ENCODE data around the gene ACOT6. TPM values are rescaled to one million over a fixed set of nuclear protein-coding genes. Genes with fewer than 3 reads are reported as not detected.
"Not testable (repeated sequence)": the region's sequence is repeated elsewhere in the genome, so short reads cannot be mapped to it uniquely, and the experiment has no call there.

ACOT6 gene
- total RNA-seq, 3 donors from 2014 or later: 0.16 TPM; not detected in 2

DNA sequence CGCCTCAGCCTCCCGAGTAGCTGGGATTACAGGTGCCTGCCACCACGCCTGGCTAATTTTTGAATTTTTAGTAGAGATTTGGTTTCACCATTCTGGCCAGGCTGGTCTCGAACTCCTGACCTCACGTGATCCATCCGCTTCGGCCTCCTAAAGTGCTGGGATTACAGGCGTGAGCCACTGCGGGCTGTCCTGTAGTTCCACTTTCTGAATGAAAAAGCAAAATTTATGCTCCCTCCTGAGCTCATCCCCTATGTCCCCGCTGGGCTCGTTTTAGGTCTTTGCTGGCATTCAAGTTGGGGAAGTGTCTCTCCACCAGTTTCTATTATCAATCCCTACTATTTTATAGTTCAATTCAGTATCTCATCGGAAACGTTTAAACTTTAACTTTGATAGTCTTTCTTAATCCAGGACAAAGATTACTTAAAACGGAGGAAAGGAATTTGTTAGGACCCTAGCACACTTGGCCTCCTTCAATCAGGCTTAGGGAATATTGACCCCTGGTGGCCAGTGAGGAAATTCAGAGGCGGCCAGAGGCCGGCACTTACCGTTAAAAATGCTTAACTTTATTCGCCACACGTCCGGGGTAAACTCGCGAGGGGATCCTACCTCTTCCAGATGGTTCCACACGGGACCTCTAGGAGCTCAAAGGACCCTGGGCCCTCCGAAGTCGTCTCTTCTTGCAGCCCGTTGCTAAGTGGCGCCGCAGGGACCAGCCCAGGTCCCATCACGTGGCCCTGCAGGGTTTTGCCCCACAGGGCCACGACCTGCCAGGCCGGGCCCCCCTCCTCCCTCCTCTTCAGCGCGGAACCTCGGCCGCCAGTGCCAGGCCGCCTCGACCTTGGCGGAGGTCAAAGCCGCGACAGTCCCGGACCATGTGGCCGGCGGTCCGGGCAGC is 21.0 kb downstream of the ACOT6 start:
- Histone ChIP-seq H3K27me3 (no peaks in the 10 kb centered on the region), H3K4me1 (no peaks in the 10 kb centered on the region), H3K4me3 (peak overlapping the region; percentile 55 to 83 (median 64)), H3K36me3 (no peaks in the 10 kb centered on the region), H3K27ac (no peak overlapping the region), H3K9me3 (no peaks in the 10 kb centered on the region)
- DNase-seq (ENCODE audit: low spot score in 2 of 2): peak; percentile 32 to 54
- intact Hi-C loops (cut with DNase I; ENCODE audit: low total_unique reads): no loop called here
- no peak for TF ChIP-seq POLR2A (IDR thresholded peaks at IDR 0.05)
- TF ChIP-seq, protein P1, sequence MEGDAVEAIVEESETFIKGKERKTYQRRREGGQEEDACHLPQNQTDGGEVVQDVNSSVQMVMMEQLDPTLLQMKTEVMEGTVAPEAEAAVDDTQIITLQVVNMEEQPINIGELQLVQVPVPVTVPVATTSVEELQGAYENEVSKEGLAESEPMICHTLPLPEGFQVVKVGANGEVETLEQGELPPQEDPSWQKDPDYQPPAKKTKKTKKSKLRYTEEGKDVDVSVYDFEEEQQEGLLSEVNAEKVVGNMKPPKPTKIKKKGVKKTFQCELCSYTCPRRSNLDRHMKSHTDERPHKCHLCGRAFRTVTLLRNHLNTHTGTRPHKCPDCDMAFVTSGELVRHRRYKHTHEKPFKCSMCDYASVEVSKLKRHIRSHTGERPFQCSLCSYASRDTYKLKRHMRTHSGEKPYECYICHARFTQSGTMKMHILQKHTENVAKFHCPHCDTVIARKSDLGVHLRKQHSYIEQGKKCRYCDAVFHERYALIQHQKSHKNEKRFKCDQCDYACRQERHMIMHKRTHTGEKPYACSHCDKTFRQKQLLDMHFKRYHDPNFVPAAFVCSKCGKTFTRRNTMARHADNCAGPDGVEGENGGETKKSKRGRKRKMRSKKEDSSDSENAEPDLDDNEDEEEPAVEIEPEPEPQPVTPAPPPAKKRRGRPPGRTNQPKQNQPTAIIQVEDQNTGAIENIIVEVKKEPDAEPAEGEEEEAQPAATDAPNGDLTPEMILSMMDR (IDR thresholded peaks at IDR 0.05): peak; percentile 82 to 87 (median 87)
- TF ChIP-seq POLR2AphosphoS5 (IDR thresholded peaks at IDR 0.05): no peak

DNA sequence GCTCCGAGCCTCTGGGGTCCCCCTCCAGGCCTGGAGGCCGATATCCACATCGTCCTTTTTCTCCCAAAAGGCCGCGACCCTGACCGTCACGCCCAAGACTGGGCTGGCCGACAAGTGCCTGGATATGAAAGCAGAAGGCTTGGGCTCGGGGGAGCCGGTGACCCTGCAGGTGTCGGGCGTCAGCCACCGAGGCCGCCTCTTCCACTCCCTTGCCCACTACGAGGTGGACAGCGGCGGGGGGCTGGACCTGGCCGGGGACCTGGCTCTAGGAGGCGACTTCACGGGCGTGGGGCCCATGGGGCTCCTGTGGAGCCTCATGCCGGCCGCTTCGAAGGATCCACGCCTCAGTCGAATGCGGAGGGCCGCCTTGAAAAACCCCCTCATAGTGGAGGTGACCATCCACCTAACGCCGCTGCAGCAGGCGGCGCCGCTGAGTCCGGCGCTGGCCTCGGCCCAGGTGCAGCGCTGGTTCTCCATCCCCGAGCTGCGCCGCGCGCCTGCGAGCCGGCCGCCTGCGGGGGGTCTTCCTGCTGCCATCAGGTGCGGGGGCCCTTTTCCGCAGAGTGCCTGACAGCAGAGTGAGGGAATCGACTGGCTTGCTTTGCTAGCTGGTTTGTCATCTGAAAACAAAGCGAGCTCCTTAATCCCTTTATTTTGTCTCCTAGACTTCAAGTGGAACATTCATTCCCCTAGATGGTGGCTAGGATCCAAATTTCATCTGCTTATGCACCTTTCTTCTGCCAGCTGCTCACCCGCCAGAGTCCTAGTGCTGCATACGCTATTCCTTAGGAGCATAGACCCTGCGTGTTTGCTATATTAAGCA is 21.9 kb downstream of the ACOT6 start:
- DNase-seq (ENCODE audit: low spot score in 2 of 2): no peak
- H3K4me3 ChIP-seq: peak overlapping the region; percentile 55 to 83 (median 64)
- H3K4me1 ChIP-seq: no peaks in the 10 kb centered on the region
- no peak overlapping the region for H3K27ac ChIP-seq
- intact Hi-C loops (cut with DNase I; ENCODE audit: low total_unique reads): no loop called here
- no peak for TF ChIP-seq POLR2A (IDR thresholded peaks at IDR 0.05)
- TF ChIP-seq, protein P1 (IDR thresholded peaks at IDR 0.05): no peak
- TF ChIP-seq POLR2AphosphoS5 (IDR thresholded peaks at IDR 0.05): no peak
- no peaks in the 10 kb centered on the region for H3K27me3 ChIP-seq
- no peaks in the 10 kb centered on the region for H3K9me3 ChIP-seq
- no peaks in the 10 kb centered on the region for H3K36me3 ChIP-seq

DNA sequence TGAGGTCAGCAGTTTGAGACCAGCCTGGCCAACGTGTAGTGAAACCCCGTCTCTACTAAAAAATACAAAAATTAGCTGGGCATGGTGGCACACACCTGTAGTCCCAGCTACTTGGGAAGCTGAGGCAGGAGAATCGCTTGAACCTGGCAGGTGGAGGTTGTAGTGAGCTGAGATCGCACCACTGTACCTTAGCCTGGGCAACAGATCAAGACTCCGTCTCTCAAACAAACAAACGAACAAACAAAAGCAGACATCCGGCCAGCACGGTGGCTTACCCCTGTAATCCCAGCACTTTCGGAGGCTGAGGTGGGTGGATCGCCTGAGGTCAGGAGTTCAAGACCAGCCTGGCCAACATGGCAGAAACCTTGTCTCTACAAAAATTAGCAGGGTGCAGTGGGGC is 24.0 kb downstream of the ACOT6 start:
- H3K27me3 ChIP-seq; intact Hi-C loops (cut with DNase I; ENCODE audit: low total_unique reads): not testable (repeated sequence)

DNA sequence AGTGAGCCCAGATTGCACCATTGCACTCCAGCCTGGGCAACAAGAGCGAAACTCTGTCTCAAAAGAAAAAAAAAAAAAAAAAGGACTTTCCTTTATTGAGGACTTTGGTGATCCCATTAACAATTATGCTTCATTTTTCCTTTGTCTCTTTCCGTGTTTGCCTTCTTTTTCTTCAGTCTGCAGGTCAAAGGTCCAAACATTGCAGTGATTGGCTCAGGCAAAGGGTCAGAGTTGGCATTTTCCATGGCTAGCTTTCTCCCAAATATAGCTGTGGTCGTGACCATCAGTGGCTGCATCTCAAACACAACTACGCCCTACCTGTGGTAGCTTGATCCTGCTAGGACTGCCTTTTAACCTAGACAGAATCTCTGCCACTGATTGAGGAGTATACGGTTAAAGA is 25.5 kb downstream of the ACOT6 start:
- TF ChIP-seq POLR2A (IDR thresholded peaks at IDR 0.05) (no peak), POLR2AphosphoS5 (IDR thresholded peaks at IDR 0.05) (no peak)
- TF ChIP-seq, protein P1 (IDR thresholded peaks at IDR 0.05): no peak
- no peaks in the 10 kb centered on the region for H3K36me3 ChIP-seq
- no peaks in the 10 kb centered on the region for H3K27me3 ChIP-seq
- no peaks in the 10 kb centered on the region for H3K9me3 ChIP-seq
- no peaks in the 10 kb centered on the region for H3K4me1 ChIP-seq
- no peak overlapping the region for H3K27ac ChIP-seq
- H3K4me3 ChIP-seq: no peak overlapping the region
- intact Hi-C loops (cut with DNase I; ENCODE audit: low total_unique reads): no loop called here
- DNase-seq (ENCODE audit: low spot score in 2 of 2): no peak

More for the DNA sequence above, 24.0 kb downstream of the ACOT6 start:
- DNase-seq (ENCODE audit: low spot score in 2 of 2); H3K36me3 ChIP-seq; H3K27ac ChIP-seq; H3K4me3 ChIP-seq; H3K4me1 ChIP-seq; H3K9me3 ChIP-seq: not testable (repeated sequence)

DNA sequence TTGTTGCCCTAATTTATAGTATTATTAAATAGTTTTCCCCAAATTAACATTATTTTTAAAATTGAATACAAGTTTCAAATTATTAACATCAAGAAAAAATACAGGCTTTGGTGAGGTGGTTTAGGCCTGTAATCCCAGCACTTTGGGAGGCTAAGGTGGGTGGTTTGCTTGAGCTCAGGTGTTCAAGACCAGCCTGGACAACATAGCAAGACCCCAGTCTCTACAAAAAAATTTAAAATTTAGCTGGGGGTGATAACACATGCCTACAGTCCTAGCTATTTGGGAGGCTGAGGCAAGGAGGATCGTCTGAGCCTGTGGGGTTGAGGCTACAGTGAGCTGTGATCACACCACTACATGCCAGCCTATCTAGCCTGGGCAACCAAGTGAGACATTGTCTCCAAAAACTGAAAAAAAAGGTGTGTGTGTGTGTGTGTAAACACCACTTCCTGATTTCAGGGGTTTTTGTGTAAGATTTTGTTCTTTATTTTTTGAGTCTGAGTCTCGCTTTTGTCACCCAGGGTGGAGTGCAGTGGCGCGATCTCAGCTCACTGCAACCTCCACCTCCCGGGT is 28.6 kb downstream of the ACOT6 start:
- no peaks in the 10 kb centered on the region for H3K36me3 ChIP-seq
- H3K27me3 ChIP-seq: no peaks in the 10 kb centered on the region
- no peak overlapping the region for H3K4me3 ChIP-seq
- no peak overlapping the region for H3K27ac ChIP-seq
- intact Hi-C loops (cut with DNase I; ENCODE audit: low total_unique reads): no loop called here
- H3K4me1 ChIP-seq: peaks cover 0 to 4% of the 10 kb centered on the region in 2 donors
- TF ChIP-seq, protein P1 (IDR thresholded peaks at IDR 0.05): no peak
- TF ChIP-seq POLR2AphosphoS5 (IDR thresholded peaks at IDR 0.05) (no peak), POLR2A (IDR thresholded peaks at IDR 0.05) (no peak)
- no peaks in the 10 kb centered on the region for H3K9me3 ChIP-seq
- DNase-seq (ENCODE audit: low spot score in 2 of 2): no peak
